CD4-positive, alpha-beta T cell treated with Interleukin-6 at 100 ng/mL for 8 hours (primary cell): ENCODE results near the gene SNX10.
A peak's percentile ranks its signal among the peaks of the same experiment; 100 is the strongest.

Source experiments
- DNase-seq: peaks from one replicate; pipeline ENCODE4 v3.0.0-alpha.2; 2020; ENCODE audit warnings: mixed read lengths, low spot score

Gene SNX10

DNA sequence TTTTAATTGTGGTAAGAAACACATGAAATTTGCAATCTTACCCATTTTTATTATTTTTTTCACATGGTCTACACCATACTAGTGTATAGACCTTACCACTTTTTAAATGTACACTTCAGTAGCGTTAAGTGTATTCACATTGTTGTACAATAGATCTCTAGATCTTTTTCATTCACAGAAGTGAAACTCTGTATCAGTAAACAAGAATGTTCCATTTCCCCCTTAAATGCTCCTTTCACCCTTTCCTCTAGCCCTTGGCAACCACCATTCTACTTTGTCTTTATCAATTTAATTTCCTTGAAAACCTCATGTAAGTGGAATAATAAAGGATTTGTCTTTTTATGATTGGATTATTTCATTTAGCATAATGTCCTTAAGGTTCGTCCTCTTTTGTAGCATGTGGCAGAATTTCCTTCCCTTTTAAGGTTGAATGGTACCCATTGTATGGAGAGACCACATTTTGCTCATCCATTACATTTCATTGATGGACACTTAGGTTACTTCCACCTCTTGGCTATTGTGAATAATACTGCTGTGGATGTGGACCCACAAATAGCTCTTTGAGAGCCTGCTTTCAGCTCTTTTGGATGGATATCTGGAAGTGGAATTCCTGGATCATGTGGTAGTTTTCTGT, 45.7 kb downstream of the SNX10 start:
- DNase-seq = no peak

DNA sequence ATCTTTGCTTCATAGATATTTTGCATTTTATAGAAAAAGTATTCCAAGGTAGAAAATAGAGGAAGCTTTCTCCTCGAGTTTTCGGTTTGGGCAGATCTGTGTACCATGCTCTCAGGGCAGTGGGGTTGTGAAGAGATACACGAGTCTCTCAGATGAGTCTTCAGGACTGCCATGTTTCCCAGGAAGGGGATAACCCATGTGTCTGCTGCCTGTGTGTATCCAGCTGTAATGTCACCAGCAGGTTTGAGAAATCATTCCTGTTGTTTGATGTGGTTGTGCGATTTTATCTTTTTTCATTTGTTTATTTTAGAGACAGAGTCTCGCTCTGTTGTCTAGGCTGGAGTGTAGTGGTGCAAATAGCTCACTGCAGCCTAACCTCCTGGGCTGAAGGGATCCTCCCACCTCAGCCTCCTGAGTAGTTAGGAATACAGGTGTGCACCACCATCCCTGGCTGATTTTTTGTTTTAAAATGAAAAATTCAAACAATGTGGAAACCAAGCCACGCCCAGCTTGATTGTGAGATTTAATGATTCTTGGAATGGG, 48.9 kb downstream of the SNX10 start:
- DNase-seq = no peak

DNA sequence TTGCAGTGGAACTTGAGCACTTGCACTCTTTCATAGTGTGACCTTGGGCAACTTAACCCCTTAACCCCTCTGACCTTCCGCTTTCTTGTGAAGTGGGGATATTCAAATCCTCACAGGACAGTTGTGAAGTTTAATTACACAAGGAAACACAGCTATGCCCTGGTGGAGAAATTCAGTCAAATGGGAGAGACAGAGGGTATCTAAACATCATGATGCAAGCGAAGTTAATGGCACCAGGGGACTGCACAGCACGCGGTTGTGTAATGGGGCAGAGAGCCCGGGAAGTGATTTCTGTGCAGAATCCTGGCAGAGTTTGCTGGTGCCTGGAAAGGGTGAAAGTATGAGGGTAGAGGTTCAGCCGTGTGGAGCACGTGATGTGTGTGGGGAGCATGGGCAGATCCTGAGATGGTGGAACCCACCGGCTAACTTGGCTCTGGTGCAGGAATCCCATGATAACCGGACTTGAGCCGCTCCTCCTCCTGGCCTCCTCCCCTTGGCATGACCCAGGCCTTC, 51.7 kb downstream of the SNX10 start:
- DNase-seq = no peak

DNA sequence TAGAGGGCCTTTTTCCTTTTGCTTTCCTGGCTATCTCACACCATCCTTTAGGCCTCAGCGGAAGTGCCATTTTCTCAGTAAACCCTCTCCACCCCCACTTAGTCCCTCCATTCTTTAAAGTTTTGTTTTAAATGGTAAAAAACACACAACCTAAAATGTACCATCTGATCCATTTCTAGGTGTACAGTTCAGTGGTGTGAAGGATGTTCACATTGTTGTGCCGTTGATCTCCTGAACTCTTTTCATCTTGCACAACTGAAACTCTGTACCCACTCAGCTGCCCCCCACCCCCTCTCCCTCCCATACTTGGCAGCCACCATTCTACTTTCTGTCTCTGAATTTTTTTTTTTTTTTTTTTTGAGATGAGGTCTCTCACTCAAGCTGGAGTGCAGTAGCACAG, 52.2 kb downstream of the SNX10 start:
- DNase-seq = no peak

DNA sequence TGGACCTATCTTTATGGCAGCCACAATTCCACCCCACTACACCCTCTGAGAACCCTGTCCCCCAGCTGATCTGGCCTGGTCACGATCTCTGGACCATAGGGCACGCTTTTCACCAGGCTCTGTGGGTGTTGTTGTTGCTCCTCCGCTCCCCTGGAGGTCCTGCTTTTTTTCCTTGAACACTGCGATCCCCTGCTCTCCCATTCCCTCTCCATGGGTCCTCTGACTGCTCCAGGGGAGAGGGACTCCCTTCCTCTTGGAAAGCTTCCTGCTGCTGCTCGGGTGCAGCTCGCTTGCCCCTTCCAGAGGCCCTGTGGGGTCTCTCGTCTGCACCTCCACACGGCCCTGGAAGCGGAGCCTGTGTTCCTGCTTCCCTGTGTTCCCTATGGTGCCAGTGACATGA, 53.5 kb downstream of the SNX10 start:
- no peak for DNase-seq

DNA sequence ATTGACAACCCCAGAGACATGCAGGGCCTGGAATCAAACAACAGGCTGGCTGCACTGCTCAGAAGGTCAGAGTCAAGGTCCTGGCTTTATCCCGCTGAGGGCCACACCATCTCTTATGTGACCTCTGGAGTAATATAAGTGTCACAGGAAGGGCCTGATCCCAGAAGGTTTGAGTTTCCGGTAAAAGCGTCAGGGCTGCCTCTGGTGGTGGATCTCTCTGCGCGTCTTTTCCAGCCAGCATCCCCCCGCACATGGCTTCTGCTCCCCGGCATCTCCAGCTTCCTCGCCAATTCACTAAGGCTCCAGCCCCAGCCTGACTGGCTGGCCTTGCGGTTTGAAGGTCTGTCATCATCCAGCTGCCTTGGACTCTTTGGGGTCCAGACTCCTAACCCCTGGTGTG, 54.2 kb downstream of the SNX10 start:
- no peak for DNase-seq

DNA sequence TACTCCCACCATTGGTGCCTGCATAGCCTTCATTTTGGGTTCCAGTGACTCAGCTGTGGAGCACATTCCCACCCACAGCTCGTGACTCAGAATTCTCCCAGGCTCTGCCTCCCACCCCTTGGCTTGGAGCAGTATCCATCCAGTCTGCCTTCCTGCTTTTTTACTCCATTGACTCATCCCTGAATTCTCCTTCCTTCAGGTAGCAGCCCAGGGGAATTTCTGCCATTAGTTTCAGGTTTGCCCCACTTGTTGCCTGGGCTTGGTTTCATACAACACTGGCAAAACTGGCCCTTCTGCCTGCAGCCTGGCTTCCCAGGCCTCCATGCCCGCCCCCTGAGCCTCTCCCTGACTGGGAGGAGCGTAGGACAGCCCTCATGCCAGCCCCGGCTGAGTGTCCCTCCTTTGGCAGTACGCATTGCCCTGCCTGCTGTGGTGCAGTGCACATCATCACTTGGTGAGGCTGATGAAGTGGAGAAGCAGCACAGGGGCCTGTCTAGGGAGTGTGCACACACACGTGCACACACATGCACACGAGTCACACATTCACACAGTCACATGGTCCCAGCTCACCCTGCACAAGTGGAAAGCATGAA, 55.0 kb downstream of the SNX10 start:
- DNase-seq = no peak

DNA sequence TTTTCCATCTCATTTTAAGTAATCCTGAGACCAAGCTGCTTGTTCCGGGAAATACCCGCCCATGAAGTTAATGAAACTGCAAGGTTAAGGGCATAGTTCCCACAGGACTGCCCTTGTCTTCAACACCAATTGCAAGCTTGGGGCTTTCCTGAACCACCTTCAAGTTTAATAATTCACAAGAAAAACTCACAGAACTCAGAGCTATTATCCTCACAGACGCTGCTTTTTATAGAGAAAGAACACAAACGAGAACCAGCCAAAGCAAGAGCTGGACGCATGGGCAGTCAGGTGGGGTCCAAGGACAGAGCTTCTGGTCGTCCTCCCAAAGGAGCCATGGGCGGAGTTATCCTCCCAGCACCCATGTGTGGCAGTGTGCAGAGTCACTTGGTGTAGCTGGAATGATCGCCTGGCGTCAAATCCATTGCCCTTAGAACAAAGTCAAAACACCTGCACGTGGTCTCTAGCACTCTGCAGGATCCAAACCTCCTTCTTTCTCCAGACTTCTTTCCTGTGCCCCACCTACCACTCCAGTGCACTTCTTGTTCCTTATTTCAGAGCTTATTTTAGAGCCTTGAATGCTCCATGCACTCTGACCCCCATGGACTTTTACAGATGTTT, 56.7 kb downstream of the SNX10 start:
- no peak for DNase-seq

DNA sequence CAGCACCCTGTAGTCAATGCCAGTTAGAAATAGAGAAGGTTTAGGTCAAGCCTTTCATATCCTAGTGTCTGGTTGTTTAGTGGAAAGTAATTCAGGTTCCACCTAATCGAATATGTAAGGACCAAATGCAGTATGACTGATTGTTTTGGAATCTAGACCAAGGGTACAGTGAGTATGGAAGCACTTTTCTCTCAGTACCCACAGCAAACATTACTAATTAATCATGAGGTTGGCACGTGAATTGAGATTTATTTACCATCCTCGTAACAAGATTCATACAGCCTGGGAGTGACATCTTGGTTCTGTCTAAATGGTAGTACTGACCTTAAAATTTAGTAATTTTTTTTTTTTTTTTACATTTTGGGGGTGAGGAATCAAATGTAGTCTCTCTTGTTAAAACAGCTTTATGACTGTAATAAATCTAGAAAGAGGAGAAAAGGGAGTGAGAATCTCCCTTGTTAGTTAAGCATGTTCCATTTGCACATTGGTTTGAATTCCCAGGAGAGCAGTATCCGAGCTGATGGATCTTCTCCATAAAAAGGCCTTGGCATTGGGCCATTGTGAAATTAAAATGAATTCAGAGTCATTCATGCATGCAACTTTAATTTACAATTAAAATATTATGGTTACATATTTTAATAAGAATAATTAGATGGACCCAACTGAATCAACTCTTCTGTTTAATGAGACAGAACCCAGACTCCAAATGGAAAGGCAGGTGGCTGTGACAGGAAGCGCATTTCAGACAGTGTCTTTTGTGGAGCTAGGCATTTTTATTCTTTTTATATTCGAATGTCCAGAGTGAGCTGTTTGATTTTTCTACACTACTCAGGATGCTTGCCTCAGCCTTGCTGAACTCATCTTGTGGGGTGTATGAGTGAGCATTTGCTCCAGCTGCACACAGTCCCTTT, 57.6 kb downstream of the SNX10 start:
- DNase-seq = no peak

DNA sequence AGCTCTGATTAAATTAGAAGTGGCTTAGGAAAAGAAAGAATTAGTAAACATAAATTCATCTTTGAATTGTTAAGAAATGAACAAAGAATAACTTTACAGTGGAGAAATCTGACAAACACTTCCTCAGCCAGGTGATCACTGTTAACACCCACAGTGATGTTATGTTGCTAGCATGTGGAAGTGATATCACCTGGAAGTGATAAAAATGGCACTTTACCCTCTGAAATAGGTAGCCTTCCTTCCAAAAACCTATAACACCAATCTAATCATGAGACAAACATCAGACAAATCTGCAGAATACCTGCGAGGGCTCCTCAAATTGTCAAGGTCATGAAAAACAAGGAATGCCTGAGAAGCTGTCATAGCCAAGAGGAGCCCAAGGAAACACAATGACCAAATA, 59.5 kb downstream of the SNX10 start:
- DNase-seq = no peak

DNA sequence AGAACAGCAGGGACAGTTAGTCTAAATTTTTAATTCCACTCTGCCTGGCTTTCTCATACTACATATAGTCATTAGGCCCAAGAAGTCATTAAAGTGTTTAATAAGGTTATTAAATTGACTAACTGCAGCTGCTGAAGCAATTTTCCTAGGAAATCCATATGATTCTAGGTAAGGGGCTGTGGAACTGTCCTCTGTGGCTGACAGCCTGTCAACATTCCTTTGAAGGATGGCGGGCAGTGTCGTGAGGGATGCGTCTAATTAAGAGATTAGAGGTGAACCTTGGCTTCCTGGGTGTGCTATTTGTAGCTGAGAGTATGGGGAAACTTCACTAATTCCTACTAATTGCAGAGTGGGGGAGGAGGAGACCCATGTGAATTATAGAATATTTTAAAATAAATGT, 64.6 kb downstream of the SNX10 start:
- DNase-seq = no peak

DNA sequence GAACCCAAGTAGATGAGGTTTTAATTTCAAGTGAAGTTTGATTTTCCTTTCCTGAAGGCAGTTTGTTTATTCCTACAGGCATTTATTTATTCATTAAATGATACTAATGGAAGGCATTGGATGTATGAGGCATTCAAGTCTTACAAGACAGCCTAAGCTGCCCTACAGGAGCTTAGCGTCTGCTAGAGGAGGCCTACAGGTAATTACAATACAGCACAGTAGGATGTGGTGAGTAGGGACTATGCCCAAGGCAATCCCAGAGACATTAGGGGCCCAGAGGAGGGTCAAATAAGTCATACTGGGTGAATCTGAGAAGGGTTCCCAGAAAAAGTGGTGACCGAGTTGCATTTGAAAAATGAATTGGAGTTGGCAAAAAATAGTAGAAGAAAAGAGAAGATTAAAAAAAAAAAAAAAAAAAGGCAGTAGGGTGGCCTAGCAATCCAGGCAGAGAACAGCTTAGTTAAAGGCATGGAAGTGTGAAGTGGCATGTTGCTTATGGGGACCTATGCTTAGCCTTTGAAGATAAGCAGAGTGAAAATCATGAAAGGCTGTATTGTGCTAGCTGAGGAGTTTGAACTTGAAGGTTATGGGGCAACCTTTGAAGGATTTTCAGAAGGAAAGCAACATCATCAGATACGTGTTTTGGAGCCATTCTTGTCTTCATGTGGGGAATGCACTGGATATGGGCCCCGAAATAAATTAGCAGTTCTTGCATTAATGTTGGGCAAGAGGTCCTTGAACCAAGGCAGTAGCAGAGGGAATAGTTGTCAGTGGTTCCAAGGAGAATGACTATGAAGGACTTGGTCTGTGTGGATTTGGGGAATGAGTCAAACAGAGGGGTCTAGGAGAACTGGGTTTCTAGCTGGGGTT, 65.5 kb downstream of the SNX10 start:
- no peak for DNase-seq

DNA sequence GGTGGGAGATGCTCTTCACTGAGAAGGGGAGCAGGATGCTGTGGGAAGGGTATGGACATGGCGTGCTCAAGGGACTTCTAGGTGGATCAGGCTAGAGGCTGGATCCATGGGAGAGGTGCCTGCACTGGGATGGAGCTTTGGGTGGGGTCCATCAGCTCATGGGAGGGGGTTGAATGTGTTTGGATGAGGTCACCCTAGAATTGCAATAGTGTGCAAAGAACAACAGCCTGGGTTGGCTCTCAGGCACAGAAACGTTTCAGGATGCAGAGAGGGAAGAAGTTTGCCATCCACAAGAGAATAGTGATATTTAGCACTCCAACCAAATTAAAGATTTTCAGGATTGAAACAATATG, 66.1 kb downstream of the SNX10 start:
- no peak for DNase-seq

DNA sequence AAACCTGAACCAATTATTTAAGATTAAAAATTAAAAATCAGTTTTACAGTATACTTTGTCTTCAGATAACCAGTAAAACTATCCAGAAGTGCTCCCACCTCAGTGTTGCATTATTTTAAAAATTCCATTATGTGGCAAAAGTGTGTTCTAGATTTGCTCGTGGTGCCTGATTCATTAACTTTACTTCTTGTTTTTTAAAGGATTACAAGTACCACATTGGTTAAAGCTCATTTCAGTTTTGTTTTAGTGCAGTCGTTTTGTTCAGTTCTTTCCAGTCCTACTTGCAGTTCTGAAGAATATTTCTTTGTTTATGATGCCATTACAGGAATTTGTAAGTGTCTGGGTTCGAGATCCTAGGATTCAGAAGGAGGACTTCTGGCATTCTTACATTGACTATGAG, 69.0 kb downstream of the SNX10 start:
- DNase-seq = no peak

DNA sequence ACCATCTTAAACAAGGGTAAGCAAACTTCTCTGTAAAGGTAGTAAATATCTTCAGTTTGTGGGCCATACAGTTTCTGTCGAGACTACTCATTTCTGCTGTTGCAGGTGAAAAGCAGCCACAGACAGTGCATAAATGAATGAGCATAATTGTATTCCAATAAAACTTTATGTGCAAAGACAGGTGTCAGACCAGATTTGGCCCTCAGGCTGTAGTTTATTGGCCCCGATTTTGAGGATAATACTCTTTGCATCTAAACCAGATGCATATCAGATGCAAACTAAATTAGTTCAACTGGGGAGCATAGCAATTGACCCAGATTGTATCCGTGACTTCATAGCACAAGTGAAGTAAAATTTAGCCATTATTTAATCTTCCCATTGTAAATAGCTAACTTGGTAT, 70.0 kb downstream of the SNX10 start:
- no peak for DNase-seq

DNA sequence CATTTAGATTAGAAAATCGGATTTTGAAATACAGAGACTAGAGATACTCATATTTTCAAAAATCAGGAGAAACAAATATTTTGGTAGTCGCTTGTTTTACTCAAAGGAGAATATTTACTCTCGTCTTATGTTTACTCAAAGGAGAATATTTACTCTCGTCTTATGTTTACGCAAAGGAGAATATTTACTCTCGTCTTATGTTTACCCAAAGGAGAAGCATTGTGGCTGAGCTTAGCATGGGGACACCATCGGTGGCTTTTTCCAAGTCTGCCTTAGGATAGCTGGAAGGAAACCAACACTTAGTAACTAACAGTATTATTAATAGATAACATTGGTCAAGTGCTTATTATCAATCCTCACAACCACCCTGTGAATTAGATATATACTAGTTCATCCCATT, 71.8 kb downstream of the SNX10 start:
- DNase-seq = no peak

DNA sequence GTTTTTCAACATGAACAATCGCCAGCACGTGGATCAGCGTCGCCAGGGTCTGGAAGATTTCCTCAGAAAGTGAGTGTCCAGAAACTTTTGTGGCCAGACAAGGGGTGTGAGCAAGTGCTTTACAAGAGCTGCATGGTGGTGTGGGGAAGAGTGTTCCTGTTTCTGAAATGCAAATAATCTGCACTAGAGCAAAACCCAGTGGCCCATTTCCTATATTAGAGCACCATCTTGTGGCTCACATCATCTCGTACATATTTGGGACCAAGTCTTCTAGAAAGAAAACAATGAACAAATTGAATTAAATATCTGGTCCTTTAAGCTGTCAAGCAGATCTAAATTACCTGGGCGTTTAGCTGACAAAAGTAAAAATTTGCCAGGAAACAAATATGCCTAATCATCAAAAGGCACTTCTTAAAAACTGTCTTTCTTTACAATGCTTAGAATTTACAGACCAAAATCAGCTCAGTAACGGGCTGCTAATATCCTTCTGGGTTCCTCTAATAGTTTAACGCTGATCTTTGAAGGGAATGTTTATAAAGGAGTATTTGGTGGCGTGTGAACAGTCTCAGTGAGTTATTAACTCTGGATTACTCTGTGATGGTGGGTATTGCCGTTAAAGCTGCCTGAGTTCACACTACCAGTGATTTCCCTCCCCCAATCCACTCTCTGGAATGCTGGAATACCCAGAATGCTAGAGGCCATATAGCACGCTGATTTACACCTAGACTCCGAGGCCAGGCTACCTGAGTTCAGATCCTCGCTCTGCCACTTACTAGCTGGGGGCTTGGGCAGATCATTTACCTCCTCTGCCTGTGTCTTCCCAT, 73.6 kb downstream of the SNX10 start:
- peak; percentile 67 for DNase-seq

DNA sequence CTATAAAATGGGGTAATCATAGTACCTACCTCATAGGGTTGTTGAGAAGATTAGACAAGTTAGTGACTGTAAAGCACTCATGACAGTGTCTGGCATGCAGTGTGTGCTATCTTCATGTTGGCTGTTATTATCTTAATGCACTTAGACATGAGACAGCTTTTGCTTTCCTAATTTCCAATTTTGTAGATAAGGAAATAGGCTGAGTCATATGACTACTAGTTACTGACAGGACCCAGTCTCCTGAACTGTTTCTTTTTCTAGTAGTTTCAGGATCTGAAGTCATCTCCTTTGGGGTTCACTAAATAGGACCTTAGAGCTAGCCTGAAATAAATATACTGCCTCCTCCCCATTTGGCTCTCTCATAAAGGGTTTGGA, 74.2 kb downstream of the SNX10 start:
- DNase-seq = no peak

DNA sequence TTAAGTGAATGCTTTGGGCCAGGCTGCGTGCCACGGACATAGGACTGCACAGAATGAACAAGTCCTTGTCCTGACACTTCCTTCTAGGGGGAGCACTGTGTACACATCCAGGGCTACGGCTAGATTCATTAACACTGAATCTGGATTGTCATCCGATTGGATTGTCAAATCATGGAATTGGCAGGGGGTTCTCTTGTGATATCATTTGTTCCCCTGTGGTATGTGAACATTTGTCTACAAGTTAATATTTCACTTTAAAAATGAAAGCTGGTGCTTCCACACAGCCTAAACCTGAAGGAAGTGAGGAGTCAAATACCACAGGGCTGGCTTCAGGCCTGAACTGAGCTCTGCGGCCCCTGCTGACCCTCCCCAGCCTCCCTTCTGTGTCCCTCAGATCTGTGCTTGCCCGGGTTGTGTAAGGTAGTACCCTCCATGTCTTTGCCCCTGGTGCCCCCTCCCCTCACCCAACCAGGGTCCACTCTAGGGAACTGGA, 75.6 kb downstream of the SNX10 start:
- DNase-seq = no peak

DNA sequence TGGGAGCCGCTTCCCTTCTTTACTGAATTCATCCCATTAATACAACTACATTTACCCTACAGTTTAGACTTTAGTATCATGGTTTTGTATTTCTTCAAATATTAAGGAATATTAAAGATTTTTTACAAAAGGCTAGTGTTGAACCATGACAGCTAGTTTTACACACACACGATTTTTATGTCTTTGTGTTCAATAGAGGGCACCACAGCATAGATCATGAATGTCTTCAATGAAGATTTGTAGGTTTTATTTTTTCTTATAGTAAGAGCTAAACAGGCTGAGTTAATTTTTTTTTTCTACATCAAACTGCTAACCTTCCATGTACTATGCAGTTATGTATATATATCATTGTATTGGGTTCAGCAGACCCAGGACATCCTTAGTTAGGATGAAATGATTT, 76.9 kb downstream of the SNX10 start:
- DNase-seq = no peak
